ENCODE data around the gene ETS1.
A peak's percentile ranks its signal among the peaks of the same experiment; 100 is the strongest.

Gene ETS1

DNA sequence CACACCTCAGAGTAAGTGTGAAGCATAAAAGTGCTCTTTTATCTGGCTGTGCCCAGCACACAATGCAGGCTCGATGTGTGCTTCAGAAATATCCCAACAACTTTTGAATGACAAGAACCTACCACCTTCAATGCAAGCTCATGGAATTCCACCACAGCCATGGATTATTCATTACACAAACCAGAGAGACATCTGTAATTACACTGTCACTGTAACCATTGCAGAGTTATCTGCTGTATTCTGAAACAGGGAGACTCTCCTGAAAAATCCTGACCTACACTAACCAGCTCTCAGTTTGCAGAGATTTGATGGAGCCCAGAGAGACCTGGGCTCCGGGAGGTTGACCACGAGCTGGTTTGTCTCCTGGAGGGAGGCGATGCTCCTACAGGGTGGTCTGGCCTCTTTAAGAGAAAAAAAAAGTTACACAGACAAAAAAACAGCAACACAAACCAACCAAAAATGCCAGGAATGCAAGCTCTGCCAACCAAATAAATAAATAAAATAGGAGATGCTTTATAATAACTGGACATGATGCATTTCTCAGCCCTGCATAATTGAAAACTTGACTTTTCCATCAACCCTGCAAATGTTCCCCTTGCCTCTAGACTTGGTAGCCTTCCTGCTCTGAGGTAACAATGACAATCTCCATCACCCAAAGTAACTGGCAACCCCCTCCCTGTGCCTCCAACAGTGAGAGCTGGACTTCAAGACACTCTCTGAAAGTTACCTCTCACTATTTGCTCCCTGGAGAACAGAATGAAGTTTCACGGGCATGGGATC is 69.7 kb downstream of the ETS1 start:
- DNase-seq: no peak

DNA sequence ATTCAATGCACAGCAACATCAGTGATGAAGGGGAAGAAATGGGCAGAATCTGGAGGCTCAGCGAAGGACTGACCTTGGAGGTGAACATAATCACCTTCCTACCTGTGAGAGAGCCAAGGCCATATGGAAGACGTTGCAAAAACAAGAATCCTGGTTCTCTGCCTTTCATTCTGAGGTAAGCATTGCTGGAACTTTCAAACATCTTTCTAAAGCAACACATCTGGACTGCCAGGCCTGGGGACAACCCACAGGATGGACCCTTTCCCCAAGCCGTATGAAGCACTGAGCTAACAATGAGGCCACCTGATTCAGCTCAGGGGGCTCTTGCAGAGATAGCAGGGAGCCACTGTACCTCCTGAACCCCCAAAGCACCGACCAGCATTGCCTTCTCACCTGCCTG is 70.5 kb downstream of the ETS1 start:
- no peak for DNase-seq

DNA sequence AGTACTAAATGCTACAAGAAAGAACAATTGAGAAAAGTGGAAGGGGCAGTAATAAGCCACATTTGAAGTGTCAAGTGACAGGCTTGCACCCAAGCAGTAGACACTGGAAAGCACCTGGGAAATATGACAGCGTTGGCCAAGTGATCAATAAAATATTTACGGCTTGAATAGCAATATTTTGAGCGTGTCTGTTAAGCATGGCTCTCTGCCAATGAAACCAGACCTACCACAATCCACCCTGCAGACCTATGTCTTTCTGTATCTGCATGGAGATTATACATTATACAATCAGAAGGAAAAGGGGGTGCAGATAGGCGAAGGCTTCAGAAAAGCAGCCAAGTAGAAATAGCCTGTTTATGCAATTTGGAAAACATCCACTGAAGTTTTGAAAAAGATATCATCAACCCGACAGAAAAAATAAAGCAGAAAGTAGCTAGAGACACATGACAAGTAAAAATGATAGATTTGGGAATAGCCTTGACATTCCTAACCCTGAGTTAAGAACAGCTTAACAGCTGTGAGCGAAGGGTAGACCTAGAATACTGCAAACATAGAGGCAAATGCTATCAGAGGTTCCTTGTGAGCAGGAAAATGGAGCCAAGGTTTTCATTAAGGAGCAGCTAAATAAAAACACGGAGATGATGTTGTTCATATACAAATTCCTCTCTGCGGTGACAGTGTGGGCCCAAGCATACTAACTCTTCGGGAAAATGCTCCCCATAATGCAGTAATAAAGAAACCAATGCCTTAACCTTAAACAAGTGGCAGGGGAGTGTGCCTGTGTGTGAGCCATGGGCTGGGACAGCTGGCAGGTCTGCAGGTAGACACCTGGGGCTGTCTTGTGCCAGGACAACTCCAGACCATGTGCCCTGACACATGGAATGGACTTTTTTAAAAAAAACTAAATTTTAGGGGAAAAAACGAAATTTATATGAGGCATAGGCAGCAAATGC is 71.3 kb downstream of the ETS1 start:
- no peak for DNase-seq

DNA sequence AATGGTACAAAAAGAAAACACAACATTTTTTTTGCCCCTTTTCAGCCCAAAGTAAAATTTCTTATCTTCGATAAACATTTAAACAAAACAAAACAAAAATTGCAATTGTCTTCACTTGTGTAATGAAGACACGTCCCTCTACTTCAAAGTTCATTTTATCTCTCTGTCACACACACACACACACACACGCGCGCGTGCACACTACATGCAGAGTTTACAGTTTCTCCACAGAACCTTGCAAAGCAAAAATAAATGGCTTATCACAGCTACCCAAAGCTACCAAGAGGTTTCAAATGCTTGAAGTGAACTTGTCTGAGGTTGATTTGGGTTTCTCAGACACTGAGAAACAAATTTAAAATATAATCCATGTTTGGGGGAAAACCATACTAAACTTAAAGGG is 72.3 kb downstream of the ETS1 start:
- no peak for DNase-seq

DNA sequence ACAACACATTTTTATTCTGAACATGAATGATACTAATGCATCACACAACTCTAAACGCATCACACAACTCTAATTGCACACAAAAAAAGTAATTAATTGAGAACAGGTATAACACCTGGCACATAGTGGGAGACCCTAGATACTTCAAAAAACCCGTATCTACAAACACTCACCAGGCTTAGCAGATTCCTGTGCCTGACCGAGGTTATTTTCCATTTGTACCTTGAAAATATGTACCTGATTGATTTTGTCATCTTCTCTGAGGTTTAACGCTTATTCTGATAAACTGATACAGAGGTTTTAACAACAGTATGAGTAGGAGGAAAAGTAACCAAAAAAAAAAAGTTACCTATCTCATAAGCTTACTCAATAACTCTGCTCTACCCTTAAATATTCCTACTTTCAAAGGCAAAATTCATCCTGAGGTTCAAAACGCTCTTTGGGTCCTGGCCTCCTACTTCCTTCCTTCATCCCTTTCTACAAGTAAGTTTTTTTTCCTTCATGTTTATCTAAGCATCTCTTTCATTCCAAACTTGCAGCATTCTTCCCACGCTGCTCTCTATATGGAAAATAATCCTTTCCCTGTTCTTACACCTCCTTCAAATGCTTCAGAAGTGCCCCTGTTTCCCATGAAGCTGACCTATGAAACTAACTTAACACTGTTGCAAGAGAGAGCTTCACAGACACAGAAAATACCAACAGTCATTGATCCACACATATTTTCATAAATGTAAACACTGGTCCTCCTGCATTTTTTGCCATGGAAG is 73.3 kb downstream of the ETS1 start:
- DNase-seq: no peak

DNA sequence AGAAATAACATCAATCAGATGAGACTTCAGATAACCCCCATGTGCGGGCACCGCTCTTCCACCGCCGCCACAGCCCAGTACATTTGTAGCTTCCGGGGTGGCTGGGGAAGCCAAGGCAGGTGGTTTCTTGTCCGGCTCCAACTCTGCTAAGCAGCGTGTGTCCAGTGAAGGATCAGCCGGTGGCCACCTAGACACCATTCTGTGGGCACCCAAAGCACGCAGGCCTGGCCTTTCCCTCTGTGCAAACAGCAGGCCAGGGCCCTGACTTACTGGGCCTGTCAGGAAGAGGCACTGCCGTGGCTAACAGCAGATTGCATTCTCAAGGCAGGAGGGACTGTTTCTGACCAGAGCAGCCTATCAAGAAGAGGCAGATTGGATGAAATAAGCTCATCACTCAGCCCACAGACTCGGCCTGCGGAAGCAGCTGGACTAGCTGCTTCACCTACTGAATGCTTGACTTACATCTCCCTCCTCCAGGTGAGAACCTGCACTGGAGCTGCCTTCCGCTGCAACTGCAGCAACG is 74.8 kb downstream of the ETS1 start:
- DNase-seq: peak; percentile 41

DNA sequence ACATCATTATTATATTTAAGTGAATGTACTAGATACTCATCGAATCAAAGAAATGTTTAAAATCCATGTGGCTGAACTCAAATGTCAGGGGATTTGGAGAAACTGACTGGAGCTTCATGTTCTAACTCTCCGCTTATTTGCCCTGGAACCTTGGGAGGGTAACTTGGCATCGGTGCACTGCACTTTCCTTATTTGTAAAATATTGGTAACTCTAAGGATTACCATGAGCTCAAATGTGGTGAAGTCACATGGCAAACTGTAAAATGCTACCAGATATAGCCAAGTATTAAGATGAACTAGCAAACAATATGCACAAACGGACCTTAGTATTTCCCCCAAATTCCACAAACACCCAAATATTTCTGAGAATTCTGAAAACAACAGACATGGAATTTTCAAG is 75.6 kb downstream of the ETS1 start:
- DNase-seq: no peak

DNA sequence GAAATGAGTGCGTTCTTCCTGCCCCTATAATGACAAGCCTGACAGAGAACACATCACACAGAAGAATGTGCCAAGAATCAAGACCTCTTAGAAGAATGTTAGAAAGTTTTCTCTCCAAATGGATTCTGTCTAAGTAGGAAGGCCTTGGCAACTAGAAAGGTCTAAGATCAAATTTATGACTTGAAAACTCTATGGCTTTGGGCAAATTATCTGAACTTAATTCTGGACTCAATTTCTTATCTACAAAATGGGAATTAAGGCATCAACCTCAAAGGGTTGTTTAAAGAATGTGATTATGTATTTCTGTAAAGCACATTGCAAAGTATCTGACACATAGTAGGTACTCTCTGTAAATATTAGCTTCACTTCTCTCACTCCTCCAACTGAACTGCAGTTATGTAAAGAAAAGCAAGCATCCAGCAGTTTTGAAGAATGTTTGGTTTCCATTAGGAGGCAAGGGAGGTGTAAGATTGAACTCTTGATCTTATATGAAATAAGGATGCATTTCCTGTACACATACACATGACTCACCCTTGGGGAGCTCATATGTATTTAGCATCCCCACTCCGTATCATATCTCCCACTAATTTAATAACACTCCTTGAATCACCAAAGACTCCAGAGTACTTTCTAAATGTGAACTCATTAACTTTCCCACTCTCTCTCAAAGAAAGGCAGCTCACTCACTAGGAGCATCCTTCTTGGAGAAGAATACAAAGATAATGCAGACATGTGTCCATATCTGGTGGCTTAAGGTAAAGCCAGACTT is 77.6 kb downstream of the ETS1 start:
- no peak for DNase-seq

DNA sequence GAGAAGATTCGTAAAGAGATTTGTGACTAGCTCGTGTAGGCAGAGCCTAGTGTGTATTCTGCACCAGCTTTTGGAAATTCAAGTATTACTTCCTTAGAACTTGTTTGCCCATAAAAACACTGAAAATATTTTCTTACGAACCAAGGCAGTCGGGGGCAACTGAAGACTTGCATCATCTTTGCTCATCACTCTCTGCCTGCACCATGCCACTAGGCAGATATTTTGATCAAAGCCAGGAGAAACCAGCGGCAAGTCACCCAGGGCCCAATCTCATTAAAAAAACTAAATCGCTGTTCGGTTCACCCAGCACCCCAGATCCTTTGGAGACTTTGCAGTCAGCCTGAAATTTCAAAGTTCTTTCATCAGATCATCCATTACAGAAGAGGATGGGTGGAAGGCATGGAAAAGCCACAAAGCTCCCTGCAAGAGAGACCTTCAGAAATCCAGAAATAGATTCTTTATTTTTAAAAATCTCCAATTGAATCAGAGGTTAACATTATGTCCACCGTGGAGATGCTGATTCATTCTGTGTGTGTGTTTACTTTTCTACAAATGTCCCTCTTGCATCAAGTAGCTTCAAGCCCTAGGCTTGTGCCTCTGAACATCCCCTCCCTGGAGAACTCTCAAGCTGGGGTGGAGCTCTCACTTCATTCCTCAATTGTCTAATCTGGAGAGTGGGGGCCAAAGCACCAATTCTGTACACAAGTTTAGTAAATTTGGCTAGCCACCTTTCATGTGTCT is 78.4 kb downstream of the ETS1 start:
- DNase-seq: no peak

DNA sequence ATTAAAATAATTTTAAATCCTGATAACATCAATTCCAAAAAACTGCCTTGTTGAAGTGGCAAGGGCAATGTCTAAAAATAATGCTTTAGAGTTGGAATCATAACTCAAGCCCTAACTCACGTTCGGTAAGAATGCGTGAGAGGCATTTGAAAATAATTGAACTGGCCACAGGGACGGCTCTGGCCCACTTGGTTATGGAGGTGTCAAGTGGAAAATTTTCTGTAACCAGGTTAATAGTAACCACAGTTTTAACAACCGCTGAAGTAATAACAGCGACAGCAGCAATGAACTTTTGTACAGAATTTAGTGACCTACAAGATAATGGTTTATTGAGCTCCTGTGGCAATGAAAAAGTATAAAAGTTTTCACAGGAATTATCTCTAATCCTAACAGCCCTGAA is 79.4 kb downstream of the ETS1 start:
- DNase-seq: no peak

DNA sequence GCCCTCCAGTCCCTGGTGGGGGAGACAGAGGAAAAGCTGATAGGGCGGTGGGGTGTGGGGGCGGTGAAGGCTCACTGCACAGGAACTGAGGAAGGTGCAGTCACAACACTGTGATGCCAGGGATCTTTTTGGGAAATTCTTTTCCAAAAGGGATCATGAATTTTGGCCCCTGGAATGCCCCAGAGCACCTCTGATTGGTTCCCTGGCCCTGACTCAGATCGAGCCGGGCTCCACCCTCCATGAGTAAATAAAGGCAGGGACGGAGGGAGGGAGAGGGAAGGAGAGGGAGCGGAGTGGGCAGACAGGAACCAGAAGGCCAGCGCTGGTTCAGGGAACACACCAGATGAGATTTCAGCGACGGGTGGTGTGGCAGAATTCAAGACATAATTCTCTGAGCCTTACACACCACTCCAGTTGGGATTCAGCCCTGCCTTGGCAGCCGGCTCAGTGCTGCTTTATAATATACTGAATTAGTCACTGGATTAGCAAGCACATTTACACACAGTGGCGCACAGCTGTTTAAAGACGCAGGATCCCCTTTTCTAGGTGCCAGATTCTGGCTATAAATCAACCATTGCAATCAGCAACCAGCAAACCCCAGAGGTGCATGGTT is 80.3 kb downstream of the ETS1 start:
- DNase-seq: peak; percentile 42

DNA sequence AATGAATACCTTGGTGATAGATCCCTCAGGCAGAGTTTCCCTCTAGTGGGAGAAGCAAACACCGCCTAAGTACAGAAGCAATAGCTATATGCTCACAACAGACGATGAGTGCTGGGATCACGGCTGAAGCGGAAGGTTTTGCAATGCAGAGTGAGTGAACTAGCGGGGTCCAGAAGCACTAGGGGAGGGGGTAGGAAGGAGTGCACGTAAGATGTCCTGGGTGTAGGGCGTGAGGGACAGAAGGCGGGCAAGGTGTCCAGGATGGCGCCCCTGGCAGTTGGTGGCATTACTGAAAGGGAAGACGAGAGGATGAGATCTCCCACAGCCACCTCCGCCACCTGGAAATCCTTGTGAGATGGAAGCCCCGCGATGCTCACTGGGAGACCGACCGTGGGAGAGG is 81.0 kb downstream of the ETS1 start:
- DNase-seq: no peak

DNA sequence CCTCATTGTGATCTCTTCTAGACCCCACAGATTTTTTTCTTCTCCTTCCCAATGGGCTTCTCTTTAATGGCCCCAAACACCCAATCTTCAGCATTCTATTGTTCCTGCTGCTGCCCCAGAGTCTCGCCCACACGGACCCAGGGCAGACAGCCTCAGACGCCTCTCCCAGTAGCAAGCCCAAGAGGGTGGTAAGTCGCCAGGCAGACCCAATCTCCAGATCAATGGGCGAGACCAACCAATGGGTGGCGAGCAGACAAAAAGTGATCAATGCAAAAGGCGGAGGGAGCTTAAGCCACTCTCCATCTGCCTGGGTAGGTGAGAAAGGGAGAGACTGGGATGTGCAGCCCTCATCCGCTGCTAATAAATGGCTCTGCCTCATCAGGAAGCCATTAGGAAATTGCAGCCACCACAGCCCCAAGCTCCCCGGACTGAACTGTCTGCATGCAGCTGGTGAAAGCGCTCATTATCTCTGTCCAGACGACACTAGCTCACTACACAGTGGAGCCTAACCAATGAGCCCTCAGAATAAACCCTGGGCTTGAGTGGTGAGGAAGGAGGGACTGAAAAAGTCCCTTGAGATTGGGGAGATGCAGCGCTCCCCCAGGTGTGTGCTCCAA is 81.8 kb downstream of the ETS1 start:
- no peak for DNase-seq

DNA sequence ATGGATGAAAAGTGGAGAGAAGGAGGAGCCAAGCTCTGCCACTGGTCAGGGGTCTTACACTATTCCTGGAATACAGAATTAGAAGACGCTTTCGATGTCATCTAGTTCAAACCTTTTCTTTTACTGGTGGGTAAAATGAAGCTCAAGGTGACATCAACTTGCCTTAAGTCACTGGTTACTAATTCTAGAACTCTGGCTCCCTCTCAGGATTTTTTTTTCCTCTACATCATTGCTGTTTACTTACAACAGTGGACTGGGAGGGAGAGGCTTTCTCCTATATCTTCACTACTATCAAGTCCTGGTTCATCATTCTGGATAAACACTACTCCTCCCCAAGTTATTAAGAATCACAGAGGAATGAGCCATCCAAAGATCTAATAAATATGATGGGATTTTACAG is 82.9 kb downstream of the ETS1 start:
- no peak for DNase-seq

DNA sequence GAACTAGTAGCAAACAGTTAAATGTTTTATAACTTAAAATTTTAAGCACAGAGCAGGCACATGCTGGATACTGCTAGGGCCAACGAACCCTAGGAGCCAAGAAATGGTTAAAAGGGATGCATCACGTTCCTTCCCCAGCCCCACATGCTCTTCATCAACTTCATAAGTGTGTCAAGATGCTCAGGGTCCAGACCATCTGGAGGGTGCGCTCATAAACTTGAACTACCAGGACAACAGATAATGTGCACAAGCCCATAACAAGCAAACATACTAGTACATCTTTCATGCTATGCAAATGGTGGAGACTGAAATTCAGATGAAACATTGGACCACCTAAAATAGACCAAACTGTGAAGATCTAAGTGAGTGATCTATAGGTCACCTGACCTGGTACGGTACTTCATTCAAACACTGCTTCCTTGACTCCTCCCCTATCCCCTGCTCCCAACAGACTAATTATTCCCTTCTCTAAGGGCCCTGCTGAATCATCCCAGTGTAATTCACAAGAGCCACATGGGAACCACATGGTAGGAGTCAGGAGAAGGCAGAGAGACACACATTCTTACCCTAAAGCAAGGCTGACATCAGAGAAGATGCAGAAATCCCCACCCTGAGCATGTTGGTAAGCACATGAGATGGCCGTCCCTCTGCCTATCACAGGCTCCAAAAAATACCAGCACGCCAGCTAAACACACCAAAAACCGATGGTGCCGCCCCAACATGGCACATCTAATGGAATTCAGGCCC is 83.9 kb downstream of the ETS1 start:
- peak; percentile 54 for DNase-seq

DNA sequence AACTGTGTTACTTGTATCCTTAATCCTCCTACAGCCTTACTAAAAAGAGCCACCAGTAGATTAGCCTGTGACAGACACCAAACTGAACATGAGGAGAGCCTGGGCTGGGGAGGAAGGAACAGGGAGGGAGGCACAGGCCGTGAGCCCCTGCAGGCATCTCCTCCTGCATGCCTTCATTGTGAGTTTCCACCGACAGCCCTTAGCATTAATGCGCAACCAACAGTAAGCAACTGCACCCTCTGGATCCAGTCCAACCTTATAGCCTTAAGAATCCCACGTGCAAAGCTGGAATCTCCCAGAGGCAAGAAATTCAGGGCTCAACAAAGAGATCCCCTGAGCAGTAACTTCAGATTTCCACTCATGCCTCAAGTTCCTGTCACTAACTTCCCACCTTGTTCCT is 84.6 kb downstream of the ETS1 start:
- DNase-seq: no peak

DNA sequence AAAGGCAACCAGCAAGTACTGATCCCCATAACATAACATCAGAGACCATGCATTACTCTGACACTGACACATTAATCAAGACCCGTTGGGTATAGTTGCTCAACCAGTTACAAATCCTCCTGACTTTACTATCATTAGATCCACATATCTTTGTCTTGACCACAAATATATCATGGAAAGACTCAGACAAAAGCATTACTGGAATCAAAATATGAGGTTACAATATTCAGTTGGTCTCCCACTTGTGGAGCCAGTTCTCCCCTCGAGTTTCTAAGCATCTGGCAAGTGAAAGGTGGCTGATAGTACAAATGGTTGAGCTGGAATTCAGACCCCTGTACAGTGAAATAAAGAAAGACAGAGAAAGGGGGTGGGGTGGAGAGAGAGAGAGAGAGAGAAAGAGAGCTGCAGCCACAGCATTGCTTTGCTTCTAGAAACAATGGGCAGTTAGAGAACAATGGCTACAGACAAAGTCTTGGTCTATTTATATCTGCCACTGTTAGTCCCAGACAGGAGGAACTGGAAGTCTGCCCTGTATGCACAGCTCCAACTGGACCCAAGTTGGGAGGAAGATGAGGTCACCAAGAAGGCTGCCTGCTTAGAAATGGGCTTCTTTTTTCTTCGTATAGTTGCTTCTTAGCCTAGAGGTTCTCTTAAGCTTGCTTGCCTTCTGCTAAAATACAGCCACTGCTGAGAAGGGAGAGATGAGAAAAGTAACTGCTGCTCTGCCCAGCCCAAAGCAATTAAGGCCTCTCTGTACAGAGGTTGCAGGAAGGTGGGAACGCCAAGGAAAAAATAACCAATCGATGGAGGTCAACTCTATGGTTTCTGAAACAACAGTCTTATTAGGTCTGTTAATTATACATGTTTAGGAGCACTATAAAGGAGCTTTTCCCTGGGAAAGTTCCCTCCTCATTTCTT is 85.5 kb downstream of the ETS1 start:
- no peak for DNase-seq

DNA sequence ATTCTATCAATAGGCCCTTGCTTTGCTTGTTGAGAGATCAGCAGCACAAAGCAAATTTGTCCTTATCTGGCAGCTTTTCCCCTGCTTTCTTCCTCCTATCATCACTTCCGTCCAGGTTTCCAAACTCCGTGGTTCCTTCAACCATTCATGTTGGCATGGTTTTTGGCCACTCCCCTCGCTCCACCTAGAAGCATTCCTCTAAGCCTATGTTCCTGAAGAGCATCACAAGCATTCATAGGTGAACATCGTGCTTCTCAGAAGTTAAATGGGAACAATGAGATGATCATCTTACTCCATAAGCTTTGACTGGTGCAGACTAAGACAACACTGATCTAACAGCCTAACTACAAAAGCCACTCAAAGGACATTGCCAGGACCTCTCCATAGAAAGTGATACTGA is 86.3 kb downstream of the ETS1 start:
- no peak for DNase-seq

DNA sequence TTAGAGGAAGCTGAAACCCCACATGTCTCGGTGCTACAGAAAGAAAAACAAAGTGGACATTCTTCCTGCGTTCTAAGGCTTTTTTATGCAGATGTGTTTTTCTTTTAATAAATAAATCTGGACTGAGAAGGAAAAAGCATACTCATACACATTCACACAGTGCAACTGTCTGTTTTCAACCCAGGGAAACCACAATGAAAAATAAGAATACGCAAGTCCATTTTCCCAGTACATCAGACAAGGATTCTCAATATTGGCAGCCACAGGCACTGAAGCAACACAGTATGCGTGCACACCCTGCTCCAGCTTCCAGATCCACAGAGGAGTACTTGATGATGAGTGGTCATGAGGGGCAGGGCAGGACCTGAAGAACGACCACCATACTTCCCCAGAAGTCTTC is 86.9 kb downstream of the ETS1 start:
- DNase-seq: no peak

All from effector CD4-positive, alpha-beta T cell (primary cell).